Naive thymus-derived CD4-positive, alpha-beta T cell (primary cell): ENCODE measurements around the gene PHACTR1. TPM values are rescaled to one million over a fixed set of nuclear protein-coding genes. Genes with fewer than 3 reads are reported as not detected.

Experiments used
- ATAC-seq: fragments of 150-1000 bp; cut with Tn5 transposase; 2 replicates; pipeline ENCODE4 v1.10.0; 2021; ENCODE audit warnings: mild to moderate bottlenecking, moderate library complexity
- CTCF ChIA-PET: fragments of 350-600 bp; sonication (Branson Sonifier 250); formaldehyde crosslinking; loops from one replicate; lab custom pipeline; 2021; ENCODE audit warnings: antibody characterized with exemption; lab: Charles Lee
- POLR2A ChIA-PET: fragments of 350-600 bp; sonication (Branson Sonifier 250); formaldehyde crosslinking; loops from one replicate; lab custom pipeline; 2021; ENCODE audit warnings: antibody characterized with exemption, inconsistent platforms; lab: Charles Lee
- DNase-seq, 9 donors: peaks; one replicate each; pipeline versions ENCODE4 v3.0.0 to v3.0.0-alpha.2; 2020 to 2022; ENCODE audit warnings: mixed read lengths in 1 of 9
- H3K27ac ChIP-seq: one replicate; pipeline ENCODE4 v1.7.0; 2013; ENCODE audit warnings: mild to moderate bottlenecking, low read depth, low read length, moderate library complexity
- H3K27me3 ChIP-seq, 2 donors: one replicate each; pipeline ENCODE4 v1.7.0; 2013; ENCODE audit warnings: low read length in 2 of 2, mild to moderate bottlenecking in 2 of 2, moderate library complexity in 2 of 2; ENCODE audit not compliant: control insufficient read depth in 2 of 2, insufficient read depth in 2 of 2
- H3K36me3 ChIP-seq, 3 experiments: 1 replicate in 2 of 3; 2 replicates in 1 of 3; pipeline ENCODE4 v1.7.0; 2013; ENCODE audit warnings: low read length in 3 of 3, mild to moderate bottlenecking in 3 of 3, moderate library complexity in 1 of 3; ENCODE audit not compliant: insufficient read depth in 3 of 3, control insufficient read depth in 2 of 3
- H3K4me1 ChIP-seq, 2 donors: one replicate each; pipeline ENCODE4 v1.7.0; 2013; ENCODE audit warnings: low read length in 2 of 2, mild to moderate bottlenecking in 2 of 2, moderate library complexity in 1 of 2; ENCODE audit not compliant: control insufficient read depth in 2 of 2, insufficient read depth in 2 of 2
- H3K4me3 ChIP-seq: 2 replicates; pipeline ENCODE4 v1.7.0; 2013; ENCODE audit warnings: mild to moderate bottlenecking, low read length
- H3K9me3 ChIP-seq, 3 experiments: 1 replicate in 2 of 3; 2 replicates in 1 of 3; pipeline ENCODE4 v1.7.0; 2013; ENCODE audit warnings: low read length in 3 of 3; ENCODE audit not compliant: control insufficient read depth in 2 of 3
- H3K27ac Mint-ChIP-seq, 9 donors: one replicate each; pipeline ENCODE4 v1.8.0; 2020 to 2022; ENCODE audit warnings: mixed read lengths in 9 of 9, mild to moderate bottlenecking in 8 of 9, moderate library complexity in 5 of 9, inconsistent platforms in 2 of 9
- H3K27me3 Mint-ChIP-seq, 5 donors: one replicate each; pipeline ENCODE4 v1.8.0; 2021 to 2022; ENCODE audit warnings: mixed read lengths in 5 of 5, mild to moderate bottlenecking in 1 of 5
- H3K36me3 Mint-ChIP-seq, 5 donors: one replicate each; pipeline ENCODE4 v1.8.0; 2020 to 2022; ENCODE audit warnings: mixed read lengths in 5 of 5, mild to moderate bottlenecking in 3 of 5, inconsistent platforms in 1 of 5
- H3K4me1 Mint-ChIP-seq, 7 donors: one replicate each; pipeline ENCODE4 v1.8.0; 2020 to 2022; ENCODE audit warnings: mixed read lengths in 7 of 7, mild to moderate bottlenecking in 3 of 7, inconsistent platforms in 1 of 7
- H3K4me3 Mint-ChIP-seq, 10 donors: one replicate each; pipeline ENCODE4 v1.8.0; 2020 to 2022; ENCODE audit warnings: mild to moderate bottlenecking in 10 of 10, mixed read lengths in 10 of 10, moderate library complexity in 6 of 10, inconsistent platforms in 2 of 10
- H3K9me3 Mint-ChIP-seq, 11 donors: one replicate each; pipeline ENCODE4 v1.8.0; 2020 to 2022; ENCODE audit warnings: mixed read lengths in 11 of 11, mild to moderate bottlenecking in 4 of 11, inconsistent platforms in 1 of 11, moderate library complexity in 1 of 11
- intact Hi-C, 2 donors: fragments of 100-400 bp; cut with micrococcal nuclease; formaldehyde crosslinking; loops; one replicate each; pipeline ENCODE4 v1.15.1; 2023
- polyA plus RNA-seq, 2 donors: library from polyadenylated mRNA; unstranded; fragments of 300-500 nt; fragmentation: Illumina TruSeq; gene quantifications; one replicate each; pipeline ENCODE4 v1.2.3, GENCODE V29; 2021
- total RNA-seq, 6 experiments: library from RNA in 5 of 6; stranded (reverse) in 5 of 6; gene quantifications; 1 replicate in 5 of 6; 2 replicates in 1 of 6; pipeline ENCODE4 v1.2.3 and lab custom pipeline; 2021 to 2026

PHACTR1 gene
- total and polyA plus RNA-seq, 7 experiments from 2014 or later: 0.18 to 43.1 (median 0.62) TPM

GRCh38 chr6:13332349-13332706 is 615.8 kb downstream of the PHACTR1 start:
- Mint-ChIP-seq H3K27ac (no peak overlapping the region), H3K27me3 (peaks cover 0 to 2% (median 0%) of the 10 kb centered on the region in 5 donors)
- POLR2A ChIA-PET: interaction anchor here (0.5 kb wide), 1 partner anchor 420 kb away, joined by 3 read pairs; no protein-coding TSS in a partner anchor

GRCh38 chr6:13334953-13335352 is 618.4 kb downstream of the PHACTR1 start:
- Mint-ChIP-seq H3K9me3 (no peaks in the 10 kb centered on the region), H3K36me3 (no peaks in the 10 kb centered on the region), H3K4me1 (peaks cover under 1 to 31% (median 3%) of the 10 kb centered on the region in 7 donors), H3K27me3 (peaks cover 0 to 2% (median 0%) of the 10 kb centered on the region in 5 donors), H3K4me3 (no peak overlapping the region), H3K27ac (no peak overlapping the region)
- H3K27me3 ChIP-seq: no peaks in the 10 kb centered on the region
- H3K27ac ChIP-seq: no peak overlapping the region
- ChIA-PET POLR2A (interaction anchor here (0.7 to 1.4 kb wide), 2 partner anchors 240 to 590 kb away, joined by 3 to 4 read pairs; partner anchors contain the start of gene SIRT5), CTCF (interaction anchor here (0.6 to 1.4 kb wide), 8 partner anchors 18 to 275 kb away, joined by 3 to 7 read pairs (median 3); no protein-coding TSS in a partner anchor)
- no peak overlapping the region for H3K4me3 ChIP-seq
- H3K4me1 ChIP-seq: no peaks in the 10 kb centered on the region
- DNase-seq (no peak), ATAC-seq (no peak)
- intact Hi-C loops: loop anchor here in 1 of 2 donors (5.0 kb wide), 3 partner anchors 37 to 1678 kb away; no protein-coding TSS in a partner anchor
- no peaks in the 10 kb centered on the region for H3K36me3 ChIP-seq
- no peaks in the 10 kb centered on the region for H3K9me3 ChIP-seq

More at GRCh38 chr6:13332349-13332706, 615.8 kb downstream of the PHACTR1 start:
- H3K9me3 ChIP-seq: no peaks in the 10 kb centered on the region
- ATAC-seq (no peak), DNase-seq (no peak)
- CTCF ChIA-PET: interaction anchor here (1.6 kb wide), 1 partner anchor 242 kb away, joined by 4 read pairs; the partner anchor contains the start of gene SIRT5
- Mint-ChIP-seq H3K9me3 (no peaks in the 10 kb centered on the region), H3K36me3 (no peaks in the 10 kb centered on the region), H3K4me3 (no peak overlapping the region), H3K4me1 (peaks cover 5 to 30% (median 19%) of the 10 kb centered on the region in 7 donors)
- no peak overlapping the region for H3K4me3 ChIP-seq
- H3K27me3 ChIP-seq: no peaks in the 10 kb centered on the region
- H3K4me1 ChIP-seq: peaks cover 5 to 7% of the 10 kb centered on the region in 2 donors
- no peak overlapping the region for H3K27ac ChIP-seq
- no peaks in the 10 kb centered on the region for H3K36me3 ChIP-seq
- intact Hi-C loops: loop anchor here in 1 of 2 donors (1.0 to 5.0 kb wide), 3 partner anchors 96 to 1675 kb away; no protein-coding TSS in a partner anchor

GRCh38 chr6:13336553-13336952 is 620.0 kb downstream of the PHACTR1 start:
- H3K27ac ChIP-seq: no peak overlapping the region
- Mint-ChIP-seq H3K4me3 (peak overlapping the region in 1 of 10 donors; percentile 14), H3K27ac (no peak overlapping the region), H3K36me3 (peaks cover 0 to 2% (median under 1%) of the 10 kb centered on the region in 5 donors), H3K9me3 (peaks cover 0 to 6% (median 0%) of the 10 kb centered on the region in 11 donors), H3K4me1 (peaks cover 3 to 42% (median 8%) of the 10 kb centered on the region in 7 donors), H3K27me3 (peaks cover 0 to 2% (median 0%) of the 10 kb centered on the region in 5 donors)
- H3K36me3 ChIP-seq: no peaks in the 10 kb centered on the region
- no peaks in the 10 kb centered on the region for H3K9me3 ChIP-seq
- DNase-seq (peak; percentile 39 to 80 (median 60)), ATAC-seq (peak; percentile 83)
- intact Hi-C loops: loop anchor here (1.0 to 5.0 kb wide), 10 partner anchors 19 to 730 kb away; no protein-coding TSS in a partner anchor
- H3K27me3 ChIP-seq: no peaks in the 10 kb centered on the region
- POLR2A ChIA-PET: interaction anchor here (1.6 kb wide), 1 partner anchor 201 kb away, joined by 4 read pairs; no protein-coding TSS in a partner anchor
- CTCF ChIA-PET: no interaction called here
- H3K4me3 ChIP-seq: no peak overlapping the region
- H3K4me1 ChIP-seq: no peaks in the 10 kb centered on the region

GRCh38 chr6:13338038-13338437 is 621.5 kb downstream of the PHACTR1 start:
- peaks cover 0 to 2% (median 0%) of the 10 kb centered on the region in 5 donors for H3K27me3 Mint-ChIP-seq
- H3K27ac ChIP-seq: no peak overlapping the region
- H3K27me3 ChIP-seq: no peaks in the 10 kb centered on the region
- peaks cover 0 to 11% (median 8%) of the 10 kb centered on the region in 5 donors for H3K36me3 Mint-ChIP-seq
- no peak overlapping the region for H3K4me3 Mint-ChIP-seq
- H3K4me1 Mint-ChIP-seq: peaks cover 3 to 40% (median 4%) of the 10 kb centered on the region in 7 donors
- H3K9me3 ChIP-seq: no peaks in the 10 kb centered on the region
- H3K27ac Mint-ChIP-seq: peak overlapping the region in 1 of 9 donors; percentile 48
- H3K36me3 ChIP-seq: no peaks in the 10 kb centered on the region
- ATAC-seq (no peak), DNase-seq (no peak)
- POLR2A ChIA-PET: interaction anchor here (1.1 to 1.6 kb wide), 2 partner anchors 9 to 200 kb away, joined by 3 to 4 read pairs; partner anchors contain the start of gene TBC1D7
- CTCF ChIA-PET: interaction anchor here (0.6 to 3.5 kb wide), 8 partner anchors 10 to 752 kb away, joined by 3 to 21 read pairs (median 4); partner anchors contain the start of gene TBC1D7
- H3K4me3 ChIP-seq: no peak overlapping the region
- peaks cover 0 to 16% (median 5%) of the 10 kb centered on the region in 11 donors for H3K9me3 Mint-ChIP-seq
- H3K4me1 ChIP-seq: no peaks in the 10 kb centered on the region
- intact Hi-C loops: loop anchor here in 1 of 2 donors (5.0 kb wide), 1 partner anchor 34 kb away; no protein-coding TSS in a partner anchor
